NCI-H2227 treated with DMSO at 0.1 percent for 48 hours (cell line): ENCODE data around the gene EEF1G.
"Not testable (repeated sequence)": the region's sequence is repeated elsewhere in the genome, so short reads cannot be mapped to it uniquely, and the experiment has no call there.

Experiments used
- DNase-seq: peaks from one replicate; lab custom pipeline; 2025; lab: John Stamatoyannopoulos, UW

EEF1G gene

DNA sequence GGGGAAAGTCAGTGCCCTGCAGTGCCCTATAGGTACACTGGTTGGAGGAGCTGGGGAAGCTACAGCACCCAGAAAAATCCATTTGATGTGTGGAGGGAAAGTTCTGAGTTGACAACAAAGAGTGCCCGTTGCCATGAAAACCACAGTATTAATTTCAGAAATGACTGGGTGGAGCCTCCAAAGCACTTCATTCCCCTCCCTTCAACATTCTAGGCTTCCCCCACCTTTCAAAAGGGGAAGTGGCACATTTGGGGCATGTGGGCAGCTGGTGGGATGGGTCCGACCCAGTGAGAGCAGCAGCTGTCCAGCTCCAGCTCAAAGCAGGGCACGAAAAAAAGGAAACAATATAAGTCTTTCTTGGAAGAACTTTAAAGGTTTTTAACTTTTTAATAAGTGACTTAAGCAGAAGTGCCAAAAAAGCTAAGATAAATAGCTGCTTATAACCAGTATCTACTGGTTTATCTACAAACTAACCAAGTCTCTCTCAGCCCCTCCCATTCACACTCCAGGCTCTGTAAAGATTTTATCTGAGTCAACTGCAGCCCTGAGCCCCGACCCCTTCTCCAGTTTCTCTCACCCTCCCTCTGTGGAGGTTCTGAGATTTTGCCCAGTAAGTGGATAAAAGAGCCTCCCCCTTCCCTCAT is 18.1 kb downstream of the EEF1G start:
- DNase-seq: no peak

GRCh38 chr11:62554387-62555167 is 19.1 kb downstream of the EEF1G start:
- DNase-seq: no peak

DNA sequence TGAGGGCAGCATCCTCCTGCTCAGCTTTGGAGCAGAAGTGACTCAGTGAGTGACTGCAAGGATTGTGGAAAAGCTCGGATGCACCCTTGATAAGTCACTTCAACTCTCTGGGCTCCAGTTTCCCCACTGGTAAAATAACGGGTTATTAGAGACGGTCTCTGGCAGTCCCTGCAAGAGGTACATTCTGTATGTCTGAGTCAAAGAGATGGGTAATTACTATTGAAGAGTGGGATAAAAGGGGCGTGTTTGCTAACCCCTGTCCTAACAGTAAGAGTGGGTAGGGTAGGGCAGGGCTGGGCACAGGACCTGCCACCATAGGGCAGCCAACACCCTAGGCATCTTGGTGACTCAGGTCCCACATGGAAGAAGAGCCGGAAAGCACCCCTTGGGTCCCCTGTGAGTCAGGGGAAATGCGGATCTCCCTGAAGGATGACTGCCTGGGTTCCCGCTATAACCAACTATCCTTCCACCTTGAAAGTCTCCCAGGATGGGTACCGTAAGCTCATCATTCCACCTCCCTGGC is 19.8 kb downstream of the EEF1G start:
- peak; percentile 58 for DNase-seq

- peak; percentile 66 for DNase-seq
Observed at GRCh38 chr11:62553080-62553838, 20.4 kb downstream of the EEF1G start.

DNA sequence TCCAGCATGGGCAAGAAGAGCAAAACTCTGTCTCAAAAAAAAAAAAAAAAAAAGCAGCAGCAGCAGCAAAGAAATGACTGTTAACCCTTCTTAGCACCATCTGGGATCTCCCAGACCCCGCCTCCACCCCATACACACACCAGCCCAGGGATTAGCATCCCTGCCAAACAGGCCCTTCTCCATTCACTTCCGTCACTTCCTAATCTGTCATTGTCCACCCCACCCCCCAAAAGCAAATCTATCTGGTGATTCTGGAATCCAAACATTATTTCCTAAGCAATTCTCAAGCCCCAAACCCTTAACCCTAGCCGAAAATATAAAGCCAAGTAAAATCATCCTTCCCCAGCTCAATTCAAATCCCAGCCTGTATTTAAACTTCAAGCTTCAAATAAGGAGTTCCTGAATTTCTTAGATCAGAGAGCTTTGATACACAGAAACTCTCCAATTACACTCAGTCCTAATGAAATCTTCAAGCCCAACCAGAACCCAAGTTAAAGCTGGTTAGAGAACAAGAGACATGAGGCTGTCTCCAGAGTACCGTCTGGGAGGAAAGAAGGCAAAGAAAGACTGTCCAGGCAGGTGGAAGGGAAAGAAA is 21.1 kb downstream of the EEF1G start:
- DNase-seq: no peak

DNA sequence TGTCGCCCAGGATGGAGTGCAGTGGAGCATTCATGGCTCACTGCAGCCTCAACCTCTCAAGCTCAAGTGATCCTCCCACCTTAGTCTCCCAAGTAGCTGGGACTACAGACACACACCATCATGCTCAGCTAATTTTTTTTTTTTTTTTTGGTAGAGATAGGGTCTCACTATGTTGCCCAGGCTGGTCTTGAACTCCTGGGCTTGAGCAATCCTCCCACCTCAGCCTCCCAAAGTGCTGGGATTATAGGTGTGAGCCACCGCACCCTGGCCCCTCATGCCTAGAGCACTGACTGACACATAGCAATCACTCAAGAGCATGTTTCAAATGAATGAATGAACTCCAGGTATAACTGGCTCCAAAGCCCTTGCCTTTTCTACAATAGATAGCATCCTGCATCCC is 23.2 kb downstream of the EEF1G start:
- DNase-seq: not testable (repeated sequence)

DNA sequence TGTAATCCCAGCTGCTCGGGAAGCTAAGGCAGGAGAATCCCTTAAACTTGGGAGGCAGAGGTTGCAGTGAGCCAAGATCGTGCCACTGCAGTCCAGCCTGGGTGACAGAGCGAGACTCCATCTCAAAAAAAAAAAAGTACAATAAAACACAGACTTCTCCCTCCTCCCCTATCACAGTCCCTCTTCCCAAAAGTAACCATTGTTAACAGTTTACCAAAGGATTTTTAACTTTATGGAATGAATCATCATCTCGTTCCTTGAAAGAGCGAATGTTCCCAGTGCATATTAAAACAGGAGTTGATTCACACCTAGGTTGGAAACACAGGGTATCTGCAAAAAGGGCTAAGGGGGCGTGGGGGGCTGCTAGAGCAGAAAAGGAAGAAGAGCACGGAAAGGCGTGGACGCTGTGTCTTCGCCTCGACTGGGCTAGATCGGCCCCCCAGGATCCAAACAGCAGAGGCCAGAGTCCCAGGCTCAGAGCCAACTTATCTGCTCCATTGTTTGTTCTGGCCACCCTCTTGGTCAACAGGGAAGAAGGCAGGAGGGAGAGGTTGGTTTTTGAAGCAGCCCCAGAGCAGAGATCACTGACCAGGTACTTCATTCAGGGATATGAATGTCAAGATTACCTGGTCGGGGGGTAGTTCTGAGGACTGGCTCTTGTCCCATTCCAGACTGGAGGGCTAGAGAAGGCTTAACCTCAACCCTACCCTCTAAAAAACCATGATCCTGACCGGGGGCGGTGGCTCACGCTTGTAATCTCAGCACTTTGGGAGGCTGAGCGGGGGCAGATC is 25.0 kb downstream of the EEF1G start:
- no peak for DNase-seq

- no peak for DNase-seq
Observed at GRCh38 chr11:62547691-62548281, 25.9 kb downstream of the EEF1G start.

GRCh38 chr11:62546929-62547625 is 26.6 kb downstream of the EEF1G start:
- no peak for DNase-seq

GRCh38 chr11:62546244-62546928 is 27.3 kb downstream of the EEF1G start, which contains the start of gene AHNAK:
AHNAK (minus strand) TSS chr11:62546806; CDS start chr11:62536098, 10,708 bp downstream.
- no peak for DNase-seq

DNA sequence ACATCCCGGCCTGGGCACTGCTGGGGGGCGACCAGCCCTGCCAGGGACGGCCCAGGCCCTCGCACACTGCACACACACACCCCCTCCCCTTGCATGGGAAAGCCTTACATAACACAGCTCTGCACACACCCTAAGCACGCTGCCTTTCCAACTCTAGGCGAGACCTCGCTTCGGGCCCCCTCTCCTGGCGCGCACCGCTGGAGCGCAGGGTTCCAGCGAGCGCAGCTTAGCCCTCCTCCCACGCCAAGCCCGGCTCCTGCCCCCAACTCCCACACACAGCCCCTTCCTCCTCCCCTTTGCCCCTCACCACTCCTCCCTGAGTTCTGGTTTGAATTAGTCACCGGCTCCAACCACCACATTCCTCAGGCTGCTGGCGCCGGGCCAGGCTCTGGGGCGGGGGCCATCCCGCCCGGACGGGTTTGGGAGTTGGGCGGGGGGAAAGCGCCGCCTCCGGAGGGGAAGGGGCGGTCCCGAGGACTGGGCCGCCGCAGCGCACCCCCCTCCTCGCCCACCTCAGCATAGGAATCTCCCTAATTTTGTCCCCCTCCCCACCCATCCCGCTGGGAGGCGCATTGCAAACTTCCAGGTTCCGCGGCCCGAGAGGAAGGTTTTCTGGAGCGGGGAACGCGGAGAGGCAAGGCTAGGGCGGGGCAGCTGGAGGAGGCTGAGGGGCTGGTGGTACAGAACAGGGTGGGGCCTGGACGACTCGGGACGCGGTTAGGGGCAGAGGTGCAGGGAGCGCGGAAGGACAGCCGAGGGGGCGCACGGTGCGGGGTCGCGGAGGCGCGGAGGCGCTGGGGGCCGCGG is 28.1 kb downstream of the EEF1G start:
- peak; percentile 73 for DNase-seq

DNA sequence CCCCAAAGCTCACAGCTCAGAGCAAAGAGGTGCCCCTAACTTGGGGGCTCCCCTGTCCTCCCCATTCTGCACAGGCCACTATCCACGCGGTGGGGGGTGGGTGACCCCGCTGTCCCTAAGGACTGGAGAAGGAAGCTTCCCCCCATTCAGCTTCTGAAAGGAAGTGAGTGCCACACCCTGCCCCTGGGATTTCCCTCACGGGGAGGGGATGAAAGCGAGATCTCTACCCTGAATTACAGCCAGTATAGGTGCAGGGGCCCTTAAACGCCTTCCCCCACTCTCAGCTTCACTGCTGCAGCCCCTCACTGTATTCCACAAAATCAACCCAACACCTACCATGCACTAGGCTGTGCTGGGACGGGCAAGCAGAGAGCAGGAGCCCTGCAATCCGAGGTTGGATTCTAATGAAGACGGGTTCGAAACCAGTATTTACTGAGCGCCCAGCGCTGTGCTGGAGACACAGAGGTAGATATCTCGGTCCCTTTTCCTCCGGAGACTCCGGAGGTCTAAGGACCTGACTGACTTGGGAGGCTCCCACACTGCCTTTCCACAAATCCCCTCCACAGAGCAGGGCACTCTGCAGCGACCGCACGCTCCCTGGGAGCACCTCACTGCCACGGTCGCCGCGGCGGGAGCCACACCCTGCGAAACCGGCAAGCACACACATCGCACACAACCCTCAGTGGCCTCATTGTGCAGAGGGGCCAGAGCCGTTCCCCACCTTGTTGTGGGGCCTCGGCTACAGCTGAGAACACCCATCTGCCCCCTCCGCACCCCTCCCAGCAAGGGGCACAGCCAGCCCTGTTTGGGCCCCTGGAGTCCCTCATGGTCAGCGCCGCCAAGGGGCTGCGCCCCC is 28.9 kb downstream of the EEF1G start:
- no peak for DNase-seq

DNA sequence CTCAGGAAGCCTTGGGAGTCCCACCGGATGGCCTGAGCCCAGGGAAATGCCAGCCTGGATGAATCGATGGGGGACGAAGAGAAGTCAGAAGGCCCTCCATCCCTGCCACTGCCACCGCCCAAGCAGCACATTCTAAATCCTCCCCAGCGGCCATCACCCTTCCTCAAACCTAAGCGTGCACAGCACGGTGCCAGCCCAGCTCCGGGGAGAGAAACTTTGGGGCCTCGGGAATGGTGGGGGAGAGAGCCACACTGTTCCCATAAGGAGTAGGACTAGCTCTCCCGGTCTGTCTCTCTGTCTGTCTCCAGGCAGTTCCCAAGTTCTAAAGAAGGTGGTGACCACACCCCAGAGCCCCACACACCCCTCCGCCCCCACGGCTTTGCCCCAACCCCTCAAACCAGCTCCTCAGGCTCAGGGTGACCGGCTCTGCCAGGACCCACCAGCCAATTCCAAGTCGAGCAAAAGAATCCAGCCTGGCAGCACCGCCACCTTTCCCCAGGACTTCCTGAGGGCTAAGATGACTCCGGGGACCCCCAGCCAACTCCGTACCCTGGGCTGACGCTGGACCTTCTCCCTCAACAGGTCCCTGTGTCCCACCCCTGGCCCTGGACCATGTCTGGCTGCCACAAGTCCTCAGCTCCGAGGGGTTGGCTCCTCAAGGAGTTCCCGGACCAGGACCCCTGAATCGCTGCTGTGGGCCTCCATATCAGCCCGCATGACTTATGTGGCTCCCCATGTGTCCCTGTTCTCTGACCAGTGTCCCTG is 29.8 kb downstream of the EEF1G start:
- DNase-seq: no peak

DNA sequence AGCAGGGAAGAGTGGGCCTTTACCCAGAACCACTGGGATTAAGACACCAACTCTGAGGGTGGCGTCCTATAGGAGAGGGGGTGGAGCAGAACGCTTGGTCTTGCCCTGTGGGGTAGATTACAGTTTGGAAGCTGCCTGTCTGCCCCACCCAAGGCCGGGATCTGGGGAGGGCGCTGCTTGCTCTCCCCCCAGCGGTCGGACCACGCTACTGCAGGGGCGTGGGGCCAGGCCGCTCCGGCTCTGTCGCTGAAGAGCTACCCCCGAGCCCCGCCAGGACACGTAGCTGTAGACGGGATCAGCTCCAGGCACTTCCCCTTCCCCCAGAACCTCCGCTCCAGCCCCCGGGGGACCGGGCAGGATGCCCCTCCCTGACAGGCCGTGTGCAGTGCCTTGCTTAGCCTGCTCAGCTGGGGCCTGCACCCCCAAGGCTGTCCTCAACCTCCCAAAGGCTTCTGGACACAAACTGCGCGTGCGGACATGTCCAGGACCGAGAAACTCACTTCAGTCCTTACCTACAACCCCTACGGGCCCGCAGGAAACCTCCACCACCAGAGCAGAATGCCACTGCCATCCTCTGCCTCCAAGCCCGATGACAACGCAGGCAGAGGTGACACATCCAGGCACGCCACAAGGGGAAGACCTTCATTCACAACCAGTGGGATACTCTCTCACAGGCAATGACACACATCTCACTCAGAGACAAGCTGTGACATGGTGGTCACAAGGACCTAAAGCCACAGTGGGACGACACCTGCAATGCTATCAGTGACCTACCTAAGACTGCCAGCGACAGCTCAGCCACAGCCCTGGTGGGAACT is 30.7 kb downstream of the EEF1G start:
- peak; percentile 15 for DNase-seq

- DNase-seq: no peak
Observed at GRCh38 chr11:62542111-62542745, 31.5 kb downstream of the EEF1G start.
